Hepatocyte (in vitro differentiated cells): ENCODE results near the gene CLTRN.
"Not testable (repeated sequence)": the region's sequence is repeated elsewhere in the genome, so short reads cannot be mapped to it uniquely, and the experiment has no call there.

Experiments
- CTCF ChIP-seq: fragments of 200-600 bp; sonication (generic); IDR thresholded peaks from 2 replicates; pipeline ENCODE4 v1.5.1; 2016; ENCODE audit warnings: antibody characterized with exemption, mild to moderate bottlenecking; ENCODE audit not compliant: poor library complexity
- EZH2 ChIP-seq: fragments of 200-600 bp; sonication (generic); IDR thresholded peaks from 2 replicates; pipeline ENCODE4 v1.6.1; 2016; ENCODE audit warnings: antibody characterized with exemption, mild to moderate bottlenecking, borderline replicate concordance
- EZH2phosphoT487 ChIP-seq: fragments of 200-600 bp; sonication (generic); IDR thresholded peaks from one replicate; pipeline ENCODE4 v1.6.1; 2018; ENCODE audit warnings: antibody characterized with exemption, mild to moderate bottlenecking, low read depth, moderate library complexity; ENCODE audit not compliant: unreplicated experiment, severe bottlenecking

- not testable (repeated sequence) for TF ChIP-seq EZH2, CTCF, EZH2phosphoT487
These were observed 39.2 kb upstream of the CLTRN start for GRCh38 chrX:15703809-15704208.
